Ovary (tissue), 9 donors: ENCODE results near the gene DENND1B. TPM values are rescaled to one million over a fixed set of nuclear protein-coding genes. Genes with fewer than 3 reads are reported as not detected.

Experiments used
- DNase-seq, 5 donors: peaks; one replicate each; pipeline ENCODE4 v3.0.0-alpha.2; 2019 to 2020
- H3K27ac ChIP-seq, 2 donors: fragments of 200-600 bp; one replicate each; pipeline versions ENCODE4 v1.5.1 to v1.8.0; 2019 to 2022
- H3K27me3 ChIP-seq: fragments of 200-600 bp; one replicate; pipeline ENCODE4 v1.8.0; 2022
- H3K36me3 ChIP-seq: fragments of 200-600 bp; sonication (generic); one replicate; pipeline ENCODE4 v1.5.1; 2019
- H3K4me1 ChIP-seq: one replicate; pipeline ENCODE4 v1.8.1; 2013; ENCODE audit warnings: mild to moderate bottlenecking, moderate library complexity; ENCODE audit not compliant: insufficient read depth
- H3K4me3 ChIP-seq: fragments of 200-600 bp; sonication (generic); one replicate; pipeline ENCODE4 v1.5.1; 2017
- H3K9me3 ChIP-seq, 2 donors: fragments of 200-600 bp in 1 of 2; sonication (generic) in 1 of 2; one replicate each; pipeline versions ENCODE4 v1.5.1 to v1.8.1; 2013 to 2019; ENCODE audit warnings: mild to moderate bottlenecking in 1 of 2, moderate library complexity in 1 of 2
- CTCF ChIP-seq, 3 donors: fragments of 450-650 bp in 2 of 3; fragments of 200-600 bp in 1 of 3; IDR thresholded peaks; one replicate each; pipeline versions ENCODE4 v1.5.1 to v1.8.0; 2016 to 2022; ENCODE audit warnings: antibody characterized with exemption in 3 of 3, mild to moderate bottlenecking in 1 of 3
- EP300 ChIP-seq: sonication (generic); formaldehyde crosslinking; IDR thresholded peaks from one replicate; pipeline ENCODE4 v1.6.1; 2017; ENCODE audit warnings: antibody characterized with exemption
- POLR2A ChIP-seq: fragments of 450-650 bp; IDR thresholded peaks from one replicate; pipeline ENCODE4 v1.6.1; 2017; ENCODE audit warnings: antibody characterized with exemption, mild to moderate bottlenecking, moderate library complexity
- WGBS, 3 donors: extraction: QIAGEN DNeasy Blood & Tissue Kit in 1 of 3; methylation state at CpG; one replicate each; pipeline versions ENCODE4 v1.1.5 to v1.1.7; 2013 to 2017; 5-methylcytosine and 5-hydroxymethylcytosine counted together
- intact Hi-C, 4 donors: fragments of 100-400 bp; cut with DNase I; formaldehyde crosslinking; loops; one replicate each; pipeline versions ENCODE4 v1.11.0 to v1.15.1; 2022 to 2023
- polyA plus RNA-seq, 2 donors: library from polyadenylated mRNA; stranded (reverse); fragments of 200-250 nt in 1 of 2; fragments of 350-450 nt in 1 of 2; fragmentation: Illumina TruSeq in 1 of 2; extraction: RNeasy Lipid Tissue Mini Kit (QIAGEN cat#74804) in 1 of 2; gene quantifications; one replicate each; pipeline ENCODE4 v1.2.3, GENCODE V29; 2013 to 2014
- total RNA-seq, 7 donors: library from RNA; depleted of rRNA in 2 of 7; stranded (reverse); fragments of >200 nt in 2 of 7; fragmentation: NEBNext Ultra II Directional in 3 of 7; extraction: Animal tissue kit (Norgen Biotek cat#: 25700) in 3 of 7; gene quantifications; one replicate each; pipeline versions ENCODE4 v1.1.0 to v1.2.4, GENCODE V29; 2016 to 2023
- donor health status: DM: no; HTN: no; CAD: no; lungs with moderate emphysema.
- donor health status: DM: no; HTN: no; CAD: no.
- donor health status: Bipolar disorder and iron deficiency.
- donor health status: DM: yes; HTN: yes; CAD: no.
- donor health status: DM: no; HTN: no; CAD: no.
- donor health status: DM: yes; HTN: yes; CAD: no.

DENND1B gene
- total and polyA plus RNA-seq, 9 donors: 2.9 to 20.6 (median 14.1) TPM

- no peaks in the 10 kb centered on the region for H3K4me1 ChIP-seq
- DNase-seq: no peak
- no peaks in the 10 kb centered on the region for H3K9me3 ChIP-seq
- intact Hi-C loops: no loop called here
- TF ChIP-seq POLR2A: no peak
- no peak for TF ChIP-seq CTCF (IDR thresholded peaks at IDR 0.05)
- TF ChIP-seq EP300: no peak
- no peaks in the 10 kb centered on the region for H3K36me3 ChIP-seq
- H3K4me3 ChIP-seq: no peak overlapping the region
- H3K27ac ChIP-seq: no peak overlapping the region
- 97 to 98% (median 98%) methylated on average over 11 of the region's 11 CpGs for WGBS, 3 donors
- H3K27me3 ChIP-seq: no peaks in the 10 kb centered on the region
Observed at GRCh38 chr1:197666769-197667285, 108.5 kb downstream of the DENND1B start.

GRCh38 chr1:197664391-197664790, 110.9 kb downstream of the DENND1B start:
- H3K27me3 ChIP-seq: no peaks in the 10 kb centered on the region
- no peak overlapping the region for H3K27ac ChIP-seq
- H3K9me3 ChIP-seq: no peaks in the 10 kb centered on the region
- H3K4me3 ChIP-seq: no peak overlapping the region
- intact Hi-C loops: no loop called here
- no peaks in the 10 kb centered on the region for H3K36me3 ChIP-seq
- TF ChIP-seq POLR2A: no peak
- TF ChIP-seq EP300: no peak
- no peak for TF ChIP-seq CTCF (IDR thresholded peaks at IDR 0.05)
- no peak for DNase-seq
- WGBS, 3 donors: 94 to 100% (median 96%) methylated on average over 1 of the region's 1 CpG
- no peaks in the 10 kb centered on the region for H3K4me1 ChIP-seq

- DNase-seq: no peak
- H3K9me3 ChIP-seq: no peaks in the 10 kb centered on the region
- intact Hi-C loops: no loop called here
- H3K4me3 ChIP-seq: no peak overlapping the region
- TF ChIP-seq POLR2A (no peak), CTCF (IDR thresholded peaks at IDR 0.05) (no peak), EP300 (no peak)
- 39 to 58% (median 51%) methylated on average over 4 of the region's 4 CpGs for WGBS, 3 donors
- no peaks in the 10 kb centered on the region for H3K4me1 ChIP-seq
- no peaks in the 10 kb centered on the region for H3K27me3 ChIP-seq
- H3K36me3 ChIP-seq: no peaks in the 10 kb centered on the region
- H3K27ac ChIP-seq: no peak overlapping the region
Observed at GRCh38 chr1:197663162-197663953, 111.9 kb downstream of the DENND1B start.

GRCh38 chr1:197660389-197660788, 114.9 kb downstream of the DENND1B start:
- Histone ChIP-seq H3K36me3 (no peaks in the 10 kb centered on the region), H3K4me3 (no peak overlapping the region), H3K27ac (no peak overlapping the region), H3K27me3 (no peaks in the 10 kb centered on the region), H3K9me3 (no peaks in the 10 kb centered on the region), H3K4me1 (no peaks in the 10 kb centered on the region)
- no peak for DNase-seq
- intact Hi-C loops: no loop called here
- TF ChIP-seq EP300 (no peak), CTCF (IDR thresholded peaks at IDR 0.05) (no peak), POLR2A (no peak)
